ENCODE data around the gene NOS1. TPM values are rescaled to one million over a fixed set of nuclear protein-coding genes. Genes with fewer than 3 reads are reported as not detected.

NOS1 gene
- total RNA-seq, 2 donors from 2014 or later = 2.6 to 8.3 TPM

GRCh38 chr12:117213295-117213808, 148.1 kb downstream of the NOS1 start:
- intact Hi-C loops (cut with DNase I) = loop anchor here (2.0 to 10.0 kb wide), 2 partner anchors 151 to 625 kb away; partner anchors contain the start of gene NOS1
- no peaks in the 10 kb centered on the region for H3K9me3 ChIP-seq
- DNase-seq (ENCODE audit: low spot score) = no peak
- TF ChIP-seq POLR2AphosphoS5 (IDR thresholded peaks at IDR 0.05) = no peak
- TF ChIP-seq, protein P1, sequence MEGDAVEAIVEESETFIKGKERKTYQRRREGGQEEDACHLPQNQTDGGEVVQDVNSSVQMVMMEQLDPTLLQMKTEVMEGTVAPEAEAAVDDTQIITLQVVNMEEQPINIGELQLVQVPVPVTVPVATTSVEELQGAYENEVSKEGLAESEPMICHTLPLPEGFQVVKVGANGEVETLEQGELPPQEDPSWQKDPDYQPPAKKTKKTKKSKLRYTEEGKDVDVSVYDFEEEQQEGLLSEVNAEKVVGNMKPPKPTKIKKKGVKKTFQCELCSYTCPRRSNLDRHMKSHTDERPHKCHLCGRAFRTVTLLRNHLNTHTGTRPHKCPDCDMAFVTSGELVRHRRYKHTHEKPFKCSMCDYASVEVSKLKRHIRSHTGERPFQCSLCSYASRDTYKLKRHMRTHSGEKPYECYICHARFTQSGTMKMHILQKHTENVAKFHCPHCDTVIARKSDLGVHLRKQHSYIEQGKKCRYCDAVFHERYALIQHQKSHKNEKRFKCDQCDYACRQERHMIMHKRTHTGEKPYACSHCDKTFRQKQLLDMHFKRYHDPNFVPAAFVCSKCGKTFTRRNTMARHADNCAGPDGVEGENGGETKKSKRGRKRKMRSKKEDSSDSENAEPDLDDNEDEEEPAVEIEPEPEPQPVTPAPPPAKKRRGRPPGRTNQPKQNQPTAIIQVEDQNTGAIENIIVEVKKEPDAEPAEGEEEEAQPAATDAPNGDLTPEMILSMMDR (IDR thresholded peaks at IDR 0.05) = no peak
- no peak for TF ChIP-seq POLR2A (IDR thresholded peaks at IDR 0.05)
- WGBS = 43% methylated on average over 2 of the region's 2 CpGs
- H3K4me1 ChIP-seq (replicated peaks) = no peaks in the 10 kb centered on the region
- H3K27me3 ChIP-seq (replicated peaks; ENCODE audit: insufficient read depth) = no peaks in the 10 kb centered on the region
- H3K36me3 ChIP-seq = no peaks in the 10 kb centered on the region
- no peak overlapping the region for H3K27ac ChIP-seq
- no peak overlapping the region for H3K4me3 ChIP-seq

- Histone ChIP-seq H3K36me3 (no peaks in the 10 kb centered on the region), H3K27me3 (replicated peaks; ENCODE audit: insufficient read depth) (no peaks in the 10 kb centered on the region), H3K4me3 (no peak overlapping the region), H3K27ac (no peak overlapping the region), H3K4me1 (replicated peaks) (no peaks in the 10 kb centered on the region), H3K9me3 (no peaks in the 10 kb centered on the region)
- intact Hi-C loops (cut with DNase I) = loop anchor here (2.0 to 10.0 kb wide), 2 partner anchors 152 to 626 kb away; partner anchors contain the start of gene NOS1
- DNase-seq (ENCODE audit: low spot score) = peak; percentile 70
- TF ChIP-seq, protein P1 (IDR thresholded peaks at IDR 0.05) = peak; percentile 75 to 85 (median 82)
- peak; percentile 49 for TF ChIP-seq POLR2AphosphoS5 (IDR thresholded peaks at IDR 0.05)
- no peak for TF ChIP-seq POLR2A (IDR thresholded peaks at IDR 0.05)
- 18% methylated on average over 7 of the region's 7 CpGs for WGBS
Observed at GRCh38 chr12:117212563-117213190, 148.7 kb downstream of the NOS1 start.

DNA sequence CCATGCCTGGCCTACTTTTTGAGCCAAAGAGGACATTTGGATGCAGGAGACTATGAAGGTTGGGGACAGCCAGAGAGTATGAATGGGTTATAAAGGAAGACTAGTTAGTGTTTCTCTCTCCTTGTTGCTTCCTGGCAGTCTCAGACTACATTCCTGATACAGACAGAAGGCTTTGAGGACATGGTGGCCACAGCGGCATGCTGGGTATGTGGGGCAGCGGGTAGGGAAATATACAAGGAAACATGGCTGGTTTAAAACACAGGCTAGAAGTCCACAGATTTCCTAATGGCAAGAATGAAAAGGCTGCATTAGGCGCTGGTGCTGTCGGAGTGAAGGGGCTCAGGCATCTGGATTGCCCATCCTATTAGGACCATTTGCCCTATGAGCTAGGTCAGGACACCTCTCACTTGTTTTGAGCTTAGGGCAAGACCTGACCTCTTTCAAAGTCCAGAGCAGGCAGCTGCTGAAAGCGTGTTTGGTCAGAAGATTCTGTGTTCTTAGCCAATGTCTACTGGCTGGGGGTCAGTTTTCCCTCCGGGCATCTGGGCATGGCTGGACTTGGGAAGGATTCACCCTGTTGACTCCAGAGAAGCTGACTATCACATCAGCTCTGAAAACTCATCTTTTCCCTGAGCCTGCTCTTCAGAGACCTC, 151.0 kb downstream of the NOS1 start:
- intact Hi-C loops (cut with DNase I) = loop anchor here (10.0 kb wide), 1 partner anchor 154 kb away; the partner anchor contains the start of gene NOS1
- no peak for DNase-seq (ENCODE audit: low spot score)
- Histone ChIP-seq H3K36me3 (no peaks in the 10 kb centered on the region), H3K27ac (no peak overlapping the region), H3K4me1 (replicated peaks) (no peaks in the 10 kb centered on the region), H3K27me3 (replicated peaks; ENCODE audit: insufficient read depth) (no peaks in the 10 kb centered on the region), H3K4me3 (no peak overlapping the region), H3K9me3 (no peaks in the 10 kb centered on the region)
- 91% methylated on average over 6 of the region's 6 CpGs for WGBS
- TF ChIP-seq POLR2AphosphoS5 (IDR thresholded peaks at IDR 0.05) = no peak
- no peak for TF ChIP-seq POLR2A (IDR thresholded peaks at IDR 0.05)
- TF ChIP-seq, protein P1 (IDR thresholded peaks at IDR 0.05) = no peak

- TF ChIP-seq, protein P1 (IDR thresholded peaks at IDR 0.05) = no peak
- no peak for TF ChIP-seq POLR2A (IDR thresholded peaks at IDR 0.05)
- no peak for TF ChIP-seq POLR2AphosphoS5 (IDR thresholded peaks at IDR 0.05)
- DNase-seq (ENCODE audit: low spot score) = no peak
- no peaks in the 10 kb centered on the region for H3K4me1 ChIP-seq (replicated peaks)
- intact Hi-C loops (cut with DNase I) = loop anchor here (10.0 kb wide), 1 partner anchor 155 kb away; the partner anchor contains the start of gene NOS1
- 81% methylated on average over 3 of the region's 3 CpGs for WGBS
- no peaks in the 10 kb centered on the region for H3K36me3 ChIP-seq
- no peak overlapping the region for H3K4me3 ChIP-seq
- H3K27me3 ChIP-seq (replicated peaks; ENCODE audit: insufficient read depth) = no peaks in the 10 kb centered on the region
- no peak overlapping the region for H3K27ac ChIP-seq
- H3K9me3 ChIP-seq = no peaks in the 10 kb centered on the region
Observed at GRCh38 chr12:117209626-117210025, 151.8 kb downstream of the NOS1 start.
